SU-DHL-6 (cell line): ENCODE results near the gene IL17RD.
"Not testable (repeated sequence)": the region's sequence is repeated elsewhere in the genome, so short reads cannot be mapped to it uniquely, and the experiment has no call there.

Source experiments
- H2AFZ ChIP-seq: fragments of 200-600 bp; sonication (generic); 2 replicates; pipeline ENCODE4 v1.6.1; 2014; ENCODE audit warnings: low read depth, mild to moderate bottlenecking, moderate library complexity, mixed read lengths, antibody characterized with exemption, low read length; ENCODE audit not compliant: severe bottlenecking
- H3F3A ChIP-seq: fragments of 200-600 bp; shearing (Covaris generic); 2 replicates; pipeline ENCODE4 v1.6.0; 2016; ENCODE audit warnings: antibody characterized with exemption, mild to moderate bottlenecking; ENCODE audit not compliant: insufficient read depth
- H3K27ac ChIP-seq: fragments of 200-600 bp; sonication (generic); 2 replicates; pipeline ENCODE4 v1.5.1; 2016; ENCODE audit warnings: low read depth, mild to moderate bottlenecking, low read length, moderate library complexity, mixed read lengths
- H3K27me3 ChIP-seq: fragments of 200-600 bp; sonication (generic), shearing (Covaris generic); 2 replicates; pipeline ENCODE4 v1.6.0; 2014; ENCODE audit warnings: mild to moderate bottlenecking, low read length
- H3K36me3 ChIP-seq: fragments of 200-600 bp; sonication (generic); 2 replicates; pipeline ENCODE4 v1.6.1; 2014; ENCODE audit warnings: mild to moderate bottlenecking, low read length, mixed read lengths
- H3K4me2 ChIP-seq: fragments of 300-600, 200-600 bp; shearing (Covaris generic), sonication (generic); 2 replicates; pipeline ENCODE4 v1.6.0; 2014; ENCODE audit warnings: low read length, low read depth, mild to moderate bottlenecking; ENCODE audit not compliant: poor library complexity, severe bottlenecking
- H3K4me3 ChIP-seq: fragments of 200-600 bp; sonication (generic); 2 replicates; pipeline ENCODE4 v1.5.1; 2014; ENCODE audit warnings: antibody characterized with exemption, low read length, mild to moderate bottlenecking, mixed read lengths; ENCODE audit not compliant: insufficient read depth, poor library complexity, severe bottlenecking
- H3K79me2 ChIP-seq: fragments of 200-600 bp; sonication (generic); 2 replicates; pipeline ENCODE4 v1.6.1; 2014; ENCODE audit warnings: mild to moderate bottlenecking, low read length, moderate library complexity; ENCODE audit not compliant: insufficient read depth
- H3K9ac ChIP-seq: fragments of 200-600 bp; sonication (generic); 2 replicates; pipeline ENCODE4 v1.7.0; 2014; ENCODE audit warnings: mild to moderate bottlenecking, low read length
- H3K9me2 ChIP-seq: fragments of 200-600 bp; sonication (generic); replicated peaks from 2 replicates; pipeline ENCODE4 v1.6.1; 2014; ENCODE audit warnings: low read length; ENCODE audit not compliant: insufficient read depth
- H3K9me3 ChIP-seq: fragments of 200-600 bp; sonication (generic); 2 replicates; pipeline ENCODE4 v1.6.1; 2014; ENCODE audit warnings: low read length, mixed read lengths; ENCODE audit not compliant: insufficient read depth
- H4K20me1 ChIP-seq: fragments of 200-600 bp; sonication (generic); 2 replicates; pipeline ENCODE4 v1.6.1; 2014; ENCODE audit warnings: low read depth, mild to moderate bottlenecking, antibody characterized with exemption, low read length, moderate library complexity, mixed read lengths
- EZH2phosphoT487 ChIP-seq: fragments of 200-600 bp; sonication (generic), shearing (Covaris generic); conservative IDR thresholded peaks from 2 replicates; pipeline ENCODE4 v1.6.1; 2018; ENCODE audit warnings: mild to moderate bottlenecking, antibody characterized with exemption, low read length, moderate library complexity, mixed read lengths
- TF ChIP-seq, protein P1 (sequence below): fragments of 200-600 bp; sonication (generic); IDR thresholded peaks from one replicate; pipeline ENCODE4 v1.5.1; 2017; ENCODE audit warnings: antibody characterized with exemption, mild to moderate bottlenecking, low read length, moderate library complexity; ENCODE audit not compliant: insufficient read depth, poor library complexity, severe bottlenecking

The IL17RD gene

DNA sequence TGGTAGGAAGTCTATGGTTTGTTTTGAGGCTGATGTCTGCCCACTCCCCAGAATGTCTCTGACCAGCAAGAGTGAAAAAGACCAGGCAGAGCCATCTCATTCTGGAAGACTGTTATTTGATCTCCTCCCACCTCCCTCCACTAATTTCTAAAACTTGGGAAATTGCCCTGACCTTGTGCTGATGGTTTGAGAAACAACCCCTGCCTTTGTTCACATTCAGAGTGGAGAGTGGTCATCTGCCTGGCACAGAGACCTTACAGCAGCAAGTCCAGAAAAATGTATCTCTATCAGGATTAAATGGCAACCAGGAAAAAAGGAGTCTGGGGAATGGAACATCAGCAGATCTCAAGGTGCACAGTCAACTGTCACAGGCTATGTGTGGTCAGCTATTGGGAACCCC lies 79.0 kb downstream of the IL17RD start:
- Histone ChIP-seq H3K9ac (no peak overlapping the region), H3K36me3 (no peaks in the 10 kb centered on the region), H3K9me2 (no peaks in the 10 kb centered on the region), H3K27me3 (no peaks in the 10 kb centered on the region), H3K4me3 (no peak overlapping the region), H3F3A (no peaks in the 10 kb centered on the region), H3K79me2 (no peaks in the 10 kb centered on the region), H4K20me1 (no peaks in the 10 kb centered on the region), H2AFZ (no peak overlapping the region), H3K27ac (no peak overlapping the region), H3K9me3 (no peaks in the 10 kb centered on the region), H3K4me2 (no peak overlapping the region)
- TF ChIP-seq, protein P1, sequence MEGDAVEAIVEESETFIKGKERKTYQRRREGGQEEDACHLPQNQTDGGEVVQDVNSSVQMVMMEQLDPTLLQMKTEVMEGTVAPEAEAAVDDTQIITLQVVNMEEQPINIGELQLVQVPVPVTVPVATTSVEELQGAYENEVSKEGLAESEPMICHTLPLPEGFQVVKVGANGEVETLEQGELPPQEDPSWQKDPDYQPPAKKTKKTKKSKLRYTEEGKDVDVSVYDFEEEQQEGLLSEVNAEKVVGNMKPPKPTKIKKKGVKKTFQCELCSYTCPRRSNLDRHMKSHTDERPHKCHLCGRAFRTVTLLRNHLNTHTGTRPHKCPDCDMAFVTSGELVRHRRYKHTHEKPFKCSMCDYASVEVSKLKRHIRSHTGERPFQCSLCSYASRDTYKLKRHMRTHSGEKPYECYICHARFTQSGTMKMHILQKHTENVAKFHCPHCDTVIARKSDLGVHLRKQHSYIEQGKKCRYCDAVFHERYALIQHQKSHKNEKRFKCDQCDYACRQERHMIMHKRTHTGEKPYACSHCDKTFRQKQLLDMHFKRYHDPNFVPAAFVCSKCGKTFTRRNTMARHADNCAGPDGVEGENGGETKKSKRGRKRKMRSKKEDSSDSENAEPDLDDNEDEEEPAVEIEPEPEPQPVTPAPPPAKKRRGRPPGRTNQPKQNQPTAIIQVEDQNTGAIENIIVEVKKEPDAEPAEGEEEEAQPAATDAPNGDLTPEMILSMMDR: no peak
- TF ChIP-seq EZH2phosphoT487: no peak

DNA sequence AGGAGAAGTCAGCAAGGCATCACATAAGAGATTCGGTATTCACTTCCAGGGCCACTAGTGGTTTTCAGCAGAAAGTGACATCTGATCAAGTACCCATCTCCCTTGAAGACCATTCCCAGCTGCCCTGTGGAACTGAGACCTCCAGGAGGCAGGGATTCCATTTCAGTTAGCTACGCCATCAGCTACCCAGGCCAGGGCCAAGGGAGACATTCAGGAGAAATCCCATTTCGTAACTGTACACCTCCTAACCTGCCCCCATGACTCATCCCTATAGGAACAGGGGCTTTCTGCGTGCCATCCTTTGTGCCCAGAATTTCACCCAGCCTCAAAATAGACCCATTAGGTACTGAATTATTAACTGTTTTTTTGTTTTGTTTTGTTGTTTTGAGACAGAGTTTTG lies 79.9 kb downstream of the IL17RD start:
- H3K79me2 ChIP-seq: no peaks in the 10 kb centered on the region
- H3K36me3 ChIP-seq: no peaks in the 10 kb centered on the region
- no peak overlapping the region for H3K4me3 ChIP-seq
- H3K9ac ChIP-seq: no peak overlapping the region
- H3K4me2 ChIP-seq: no peak overlapping the region
- H3F3A ChIP-seq: no peaks in the 10 kb centered on the region
- H3K27me3 ChIP-seq: no peaks in the 10 kb centered on the region
- H3K27ac ChIP-seq: no peak overlapping the region
- H4K20me1 ChIP-seq: no peaks in the 10 kb centered on the region
- no peaks in the 10 kb centered on the region for H3K9me2 ChIP-seq
- TF ChIP-seq, protein P1: no peak
- no peak for TF ChIP-seq EZH2phosphoT487
- H2AFZ ChIP-seq: no peak overlapping the region
- H3K9me3 ChIP-seq: no peaks in the 10 kb centered on the region

DNA sequence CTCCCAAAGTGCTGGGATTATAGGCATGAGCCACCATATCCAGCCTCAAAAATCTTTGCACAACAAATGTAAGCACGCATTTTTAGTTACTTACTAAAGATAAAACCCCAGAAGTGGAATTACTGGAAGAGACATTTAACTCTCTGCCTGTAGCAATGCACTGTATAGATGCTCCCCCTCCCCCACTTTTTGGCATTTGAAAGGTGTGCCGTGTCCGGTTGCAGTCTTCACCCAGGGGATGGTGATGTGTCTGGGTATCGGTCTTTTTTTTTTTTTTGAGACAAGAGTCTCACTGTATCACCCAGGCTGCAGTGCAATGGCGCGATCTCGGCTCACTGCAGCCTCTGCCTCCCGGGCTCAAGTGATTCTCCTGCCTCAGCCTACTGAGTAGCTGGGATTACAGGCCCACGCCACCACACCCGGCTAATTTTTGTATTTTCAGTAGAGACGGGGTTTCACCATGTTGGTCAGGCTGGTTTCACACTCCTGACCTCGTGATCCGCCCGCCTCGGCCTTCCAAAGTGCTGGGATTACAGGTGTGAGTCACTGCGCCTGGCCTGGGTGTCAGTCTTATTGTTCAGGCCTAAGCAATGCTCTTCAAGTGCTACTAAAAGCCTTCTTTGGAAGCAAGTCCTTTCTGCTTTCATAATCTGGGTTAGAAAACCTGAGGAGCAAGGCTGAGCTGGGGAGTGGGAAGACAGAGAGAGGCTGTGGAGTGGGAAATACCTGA lies 81.7 kb downstream of the IL17RD start:
- H4K20me1 ChIP-seq, H3F3A ChIP-seq, H3K27me3 ChIP-seq, H3K9me2 ChIP-seq, H3K9ac ChIP-seq, H3K4me2 ChIP-seq, H3K36me3 ChIP-seq, H2AFZ ChIP-seq, H3K4me3 ChIP-seq, H3K79me2 ChIP-seq, H3K27ac ChIP-seq, H3K9me3 ChIP-seq: not testable (repeated sequence)

DNA sequence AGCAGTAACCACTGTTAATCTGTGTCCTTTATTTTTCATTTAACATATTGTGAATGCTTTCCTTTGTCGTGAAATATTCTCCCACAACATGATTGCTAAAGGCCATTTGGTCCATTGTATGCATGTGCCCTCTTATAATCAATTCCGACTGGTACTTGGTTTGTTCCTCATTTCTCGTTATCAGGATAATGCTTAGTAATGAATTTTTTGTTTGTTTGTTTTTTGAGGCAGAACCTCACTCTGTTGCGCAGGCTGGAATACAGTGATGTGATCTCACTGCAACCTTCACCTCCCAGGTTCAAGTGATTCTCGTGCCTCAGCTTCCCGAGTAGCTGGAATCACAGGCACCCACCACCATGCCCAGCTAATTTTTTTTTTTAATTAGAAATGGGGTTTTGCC lies 82.7 kb downstream of the IL17RD start:
- H3K4me3 ChIP-seq: no peak overlapping the region
- no peaks in the 10 kb centered on the region for H3K27me3 ChIP-seq
- H3K36me3 ChIP-seq: no peaks in the 10 kb centered on the region
- H3K9ac ChIP-seq: no peak overlapping the region
- no peak overlapping the region for H3K4me2 ChIP-seq
- TF ChIP-seq, protein P1: no peak
- TF ChIP-seq EZH2phosphoT487: no peak
- H3K9me2 ChIP-seq: no peaks in the 10 kb centered on the region
- no peaks in the 10 kb centered on the region for H3F3A ChIP-seq
- H2AFZ ChIP-seq: no peak overlapping the region
- no peaks in the 10 kb centered on the region for H3K9me3 ChIP-seq
- H4K20me1 ChIP-seq: no peaks in the 10 kb centered on the region
- no peaks in the 10 kb centered on the region for H3K79me2 ChIP-seq
- no peak overlapping the region for H3K27ac ChIP-seq
